Measurements from ENCODE around the gene ZNF628.
A peak's percentile ranks its signal among the peaks of the same experiment; 100 is the strongest.

ZNF628 gene

DNA sequence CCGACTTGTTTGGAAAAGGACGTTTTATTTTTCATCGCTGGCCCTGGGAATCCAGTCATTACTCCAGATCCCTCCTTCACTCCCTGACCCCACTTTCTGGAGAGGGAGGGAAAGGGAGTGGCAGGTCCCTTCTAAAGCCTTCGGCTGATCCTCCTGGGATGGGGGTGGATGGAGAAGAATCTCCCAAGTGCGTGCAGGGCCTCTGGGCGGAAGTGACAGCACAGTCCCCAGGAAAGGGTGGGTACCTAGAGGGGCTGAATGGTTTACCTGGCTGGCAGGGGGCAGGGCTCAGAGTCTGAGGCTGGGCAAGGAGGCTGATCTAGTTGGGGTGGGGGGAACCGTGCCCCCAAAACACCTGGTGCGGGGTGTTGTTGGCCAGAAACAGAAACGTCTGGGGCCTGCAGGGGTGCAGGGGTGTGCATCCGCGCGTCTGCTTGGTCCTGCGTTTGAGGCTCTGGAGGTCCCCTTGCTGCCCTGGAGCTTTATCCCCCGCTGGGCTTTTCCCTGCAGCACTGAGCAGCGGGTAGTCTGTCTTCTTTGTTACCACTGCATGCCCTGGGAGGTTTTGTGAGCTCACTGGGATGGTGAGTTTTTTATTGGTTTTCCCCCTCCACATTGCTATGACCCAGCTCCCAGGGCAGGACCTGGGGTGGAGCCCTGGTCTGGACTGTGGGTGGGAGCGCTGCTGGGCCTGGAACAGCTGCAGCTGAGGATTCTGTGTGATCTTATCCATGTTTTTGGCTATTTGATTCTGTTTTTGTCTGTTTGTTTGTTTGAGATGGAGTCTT lies 3.0 kb upstream of the ZNF628 start:
- H3F3A ChIP-seq (ENCODE audit: low read depth): no peaks in the 10 kb centered on the region
- no peaks in the 10 kb centered on the region for H3K9me2 ChIP-seq (replicated peaks; ENCODE audit: low read depth, low read length)
- H3K79me2 ChIP-seq (ENCODE audit: insufficient read depth, low read length): peaks cover 9% of the 10 kb centered on the region
- H3K4me2 ChIP-seq (ENCODE audit: low read depth, low read length, poor library complexity, severe bottlenecking): no peak overlapping the region
- H2AFZ ChIP-seq (ENCODE audit: low read length): no peak overlapping the region
- no peak overlapping the region for H3K9ac ChIP-seq (ENCODE audit: low read depth, low read length, poor library complexity, severe bottlenecking)
- no peaks in the 10 kb centered on the region for H3K9me3 ChIP-seq (ENCODE audit: insufficient read depth, low read depth, low read length)
- H3K4me3 ChIP-seq (ENCODE audit: low read length, poor library complexity, severe bottlenecking): no peak overlapping the region
- TF ChIP-seq EZH2phosphoT487 (IDR thresholded peaks at IDR 0.05; ENCODE audit: borderline replicate concordance): no peak
- TF ChIP-seq, protein P1, sequence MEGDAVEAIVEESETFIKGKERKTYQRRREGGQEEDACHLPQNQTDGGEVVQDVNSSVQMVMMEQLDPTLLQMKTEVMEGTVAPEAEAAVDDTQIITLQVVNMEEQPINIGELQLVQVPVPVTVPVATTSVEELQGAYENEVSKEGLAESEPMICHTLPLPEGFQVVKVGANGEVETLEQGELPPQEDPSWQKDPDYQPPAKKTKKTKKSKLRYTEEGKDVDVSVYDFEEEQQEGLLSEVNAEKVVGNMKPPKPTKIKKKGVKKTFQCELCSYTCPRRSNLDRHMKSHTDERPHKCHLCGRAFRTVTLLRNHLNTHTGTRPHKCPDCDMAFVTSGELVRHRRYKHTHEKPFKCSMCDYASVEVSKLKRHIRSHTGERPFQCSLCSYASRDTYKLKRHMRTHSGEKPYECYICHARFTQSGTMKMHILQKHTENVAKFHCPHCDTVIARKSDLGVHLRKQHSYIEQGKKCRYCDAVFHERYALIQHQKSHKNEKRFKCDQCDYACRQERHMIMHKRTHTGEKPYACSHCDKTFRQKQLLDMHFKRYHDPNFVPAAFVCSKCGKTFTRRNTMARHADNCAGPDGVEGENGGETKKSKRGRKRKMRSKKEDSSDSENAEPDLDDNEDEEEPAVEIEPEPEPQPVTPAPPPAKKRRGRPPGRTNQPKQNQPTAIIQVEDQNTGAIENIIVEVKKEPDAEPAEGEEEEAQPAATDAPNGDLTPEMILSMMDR (conservative IDR thresholded peaks at IDR 0.05; ENCODE audit: low read length): no peak
- no peaks in the 10 kb centered on the region for H3K36me3 ChIP-seq (ENCODE audit: insufficient read depth, low read length)
- peaks cover 16% of the 10 kb centered on the region for H3K4me1 ChIP-seq (ENCODE audit: insufficient read depth, low read length, poor library complexity, severe bottlenecking)
- H4K20me1 ChIP-seq (ENCODE audit: insufficient read depth, low read length, poor library complexity, severe bottlenecking): peaks cover 3% of the 10 kb centered on the region
- no peaks in the 10 kb centered on the region for H3K27me3 ChIP-seq (ENCODE audit: insufficient read depth, low read length, poor library complexity, severe bottlenecking)

DNA sequence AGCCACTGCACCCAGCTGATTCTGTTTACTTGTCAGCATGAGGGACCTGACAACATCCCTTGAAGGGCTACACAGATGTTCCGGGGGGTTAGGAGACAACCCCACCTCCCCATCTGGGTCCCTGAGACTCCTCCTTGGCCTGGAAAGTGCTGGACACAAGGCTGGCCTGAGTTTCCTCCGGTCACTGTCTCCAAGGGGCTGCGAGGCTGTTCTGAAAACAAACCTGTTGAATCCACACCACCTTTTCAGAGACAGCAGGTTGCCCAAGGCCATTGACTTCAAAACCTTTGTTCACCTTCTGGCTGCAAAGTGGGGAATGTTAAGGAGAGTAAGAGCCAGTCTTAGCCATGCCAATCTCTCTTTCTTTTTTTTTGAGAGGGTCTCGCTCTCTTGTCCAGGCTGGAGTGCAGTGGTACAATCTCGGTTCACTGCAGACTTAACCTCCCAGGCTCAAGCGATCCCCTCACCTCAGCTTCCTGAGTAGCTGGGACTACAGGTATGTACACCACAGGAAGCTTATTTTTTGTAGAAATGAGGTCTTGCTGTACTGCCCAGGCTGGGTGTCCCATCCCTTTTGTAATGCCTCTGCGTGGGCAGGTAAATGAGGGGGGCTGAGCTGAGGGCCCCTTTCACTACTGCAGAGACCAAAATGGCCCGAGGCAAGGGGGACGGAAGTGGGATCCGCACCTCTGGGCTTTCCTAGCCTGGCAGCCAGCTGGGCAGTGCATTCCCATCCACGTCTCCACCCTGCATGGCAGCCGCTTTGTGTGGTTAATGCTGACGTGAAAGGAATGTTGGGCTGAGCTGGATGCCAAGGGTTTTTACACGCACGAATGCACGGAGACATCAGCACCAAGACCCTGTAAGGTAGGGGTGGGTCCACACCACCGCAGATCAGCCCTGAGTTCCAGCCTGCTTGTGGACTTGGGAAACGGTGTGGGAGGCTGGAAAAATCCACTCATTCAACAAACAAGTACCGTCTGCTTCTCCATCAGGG lies 1.9 kb upstream of the ZNF628 start:
- Histone ChIP-seq H2AFZ (ENCODE audit: low read length) (no peak overlapping the region), H3K79me2 (ENCODE audit: insufficient read depth, low read length) (peaks cover 19% of the 10 kb centered on the region), H3K27me3 (ENCODE audit: insufficient read depth, low read length, poor library complexity, severe bottlenecking) (no peaks in the 10 kb centered on the region), H3K36me3 (ENCODE audit: insufficient read depth, low read length) (no peaks in the 10 kb centered on the region), H3K9me2 (replicated peaks; ENCODE audit: low read depth, low read length) (no peaks in the 10 kb centered on the region), H3K4me3 (ENCODE audit: low read length, poor library complexity, severe bottlenecking) (no peak overlapping the region), H3F3A (ENCODE audit: low read depth) (no peaks in the 10 kb centered on the region), H4K20me1 (ENCODE audit: insufficient read depth, low read length, poor library complexity, severe bottlenecking) (peaks cover 6% of the 10 kb centered on the region), H3K9me3 (ENCODE audit: insufficient read depth, low read depth, low read length) (no peaks in the 10 kb centered on the region), H3K4me1 (ENCODE audit: insufficient read depth, low read length, poor library complexity, severe bottlenecking) (peaks cover 17% of the 10 kb centered on the region), H3K9ac (ENCODE audit: low read depth, low read length, poor library complexity, severe bottlenecking) (no peak overlapping the region), H3K4me2 (ENCODE audit: low read depth, low read length, poor library complexity, severe bottlenecking) (peak overlapping the region; percentile 70)
- TF ChIP-seq, protein P1 (conservative IDR thresholded peaks at IDR 0.05; ENCODE audit: low read length): no peak
- TF ChIP-seq EZH2phosphoT487 (IDR thresholded peaks at IDR 0.05; ENCODE audit: borderline replicate concordance): no peak

DNA sequence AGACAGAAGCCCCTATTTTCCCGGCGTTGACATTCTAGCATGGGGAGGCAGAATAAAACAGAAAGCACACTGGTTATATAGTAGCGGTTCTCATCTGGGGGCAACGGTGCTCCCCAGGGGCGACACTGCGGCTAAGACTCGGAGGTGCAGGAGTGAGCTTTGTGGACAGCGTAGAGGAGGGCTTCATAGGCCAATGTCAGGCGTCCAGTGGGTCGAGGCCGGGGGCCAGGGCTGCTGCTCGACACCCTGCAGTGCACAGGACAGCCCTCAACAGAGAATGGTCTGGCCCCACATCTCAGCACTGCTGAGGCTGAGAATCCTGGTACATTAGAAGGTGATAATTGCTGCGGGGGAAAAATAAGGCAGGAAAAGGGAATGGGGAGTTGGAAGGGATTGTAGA lies 1.5 kb downstream of the ZNF628 start:
- peak overlapping the region; percentile 89 for H3K9ac ChIP-seq (ENCODE audit: low read depth, low read length, poor library complexity, severe bottlenecking)
- H4K20me1 ChIP-seq (ENCODE audit: insufficient read depth, low read length, poor library complexity, severe bottlenecking): peaks cover 6% of the 10 kb centered on the region
- no peaks in the 10 kb centered on the region for H3K27me3 ChIP-seq (ENCODE audit: insufficient read depth, low read length, poor library complexity, severe bottlenecking)
- H2AFZ ChIP-seq (ENCODE audit: low read length): no peak overlapping the region
- H3K9me3 ChIP-seq (ENCODE audit: insufficient read depth, low read depth, low read length): no peaks in the 10 kb centered on the region
- peak overlapping the region; percentile 75 for H3K4me3 ChIP-seq (ENCODE audit: low read length, poor library complexity, severe bottlenecking)
- peaks cover 19% of the 10 kb centered on the region for H3K79me2 ChIP-seq (ENCODE audit: insufficient read depth, low read length)
- H3K36me3 ChIP-seq (ENCODE audit: insufficient read depth, low read length): no peaks in the 10 kb centered on the region
- no peak for TF ChIP-seq EZH2phosphoT487 (IDR thresholded peaks at IDR 0.05; ENCODE audit: borderline replicate concordance)
- TF ChIP-seq, protein P1 (conservative IDR thresholded peaks at IDR 0.05; ENCODE audit: low read length): no peak
- peak overlapping the region; percentile 80 for H3K4me2 ChIP-seq (ENCODE audit: low read depth, low read length, poor library complexity, severe bottlenecking)
- H3K4me1 ChIP-seq (ENCODE audit: insufficient read depth, low read length, poor library complexity, severe bottlenecking): peaks cover 17% of the 10 kb centered on the region
- no peaks in the 10 kb centered on the region for H3F3A ChIP-seq (ENCODE audit: low read depth)
- H3K9me2 ChIP-seq (replicated peaks; ENCODE audit: low read depth, low read length): no peaks in the 10 kb centered on the region
